PFSK-1 (cell line): ENCODE data around the gene MS4A18. TPM values are rescaled to one million over a fixed set of nuclear protein-coding genes. Genes with fewer than 3 reads are reported as not detected.

ENCODE experiments used
- FOXP2 ChIP-seq: optimal IDR thresholded peaks from 2 replicates; pipeline ENCODE3; 2011; ENCODE audit warnings: borderline replicate concordance, control low read depth, inconsistent platforms; ENCODE audit not compliant: insufficient read depth; ENCODE audit errors: extremely low read length, extremely low read depth
- POLR2AphosphoS5 ChIP-seq: IDR thresholded peaks from 2 replicates; pipeline ENCODE4 v1.6.1; 2012; ENCODE audit warnings: low read depth, mild to moderate bottlenecking, control low read depth, low read length, moderate library complexity
- REST ChIP-seq, 2 experiments: IDR thresholded peaks; 2 replicates each; pipeline versions ENCODE4 v1.6.1 to v1.8.0; 2011 to 2012; ENCODE audit warnings: low read depth in 2 of 2, low read length in 2 of 2, control low read depth in 1 of 2, inconsistent platforms in 1 of 2, mild to moderate bottlenecking in 1 of 2, moderate library complexity in 1 of 2; ENCODE audit not compliant: insufficient read depth in 1 of 2
- SIN3A ChIP-seq: IDR thresholded peaks from 2 replicates; pipeline ENCODE4 v1.6.1; 2012; ENCODE audit warnings: mild to moderate bottlenecking, low read length, moderate library complexity, borderline replicate concordance; ENCODE audit not compliant: insufficient read depth
- TAF1 ChIP-seq: IDR thresholded peaks from 2 replicates; pipeline ENCODE4 v1.6.1; 2012; ENCODE audit warnings: low read length, control low read depth, borderline replicate concordance; ENCODE audit not compliant: insufficient read depth
- polyA plus RNA-seq: library from polyadenylated mRNA; unstranded; fragments of >200 nt; gene quantifications from one replicate; pipeline ENCODE4 v1.2.1, GENCODE V29; 2012; ENCODE audit warnings: low read depth, missing spikeins; ENCODE audit not compliant: insufficient read length

The MS4A18 gene
- not detected for polyA plus RNA-seq

GRCh38 chr11:60724420-60724819, at the start of gene MS4A18:
Gene MS4A18 (plus strand): TSS chr11:60724720.
- TF ChIP-seq SIN3A (no peak), POLR2AphosphoS5 (no peak), TAF1 (no peak)

- TF ChIP-seq FOXP2: no peak
- TF ChIP-seq TAF1: no peak
- TF ChIP-seq POLR2AphosphoS5: no peak
- TF ChIP-seq REST (IDR thresholded peaks at IDR 0.05; ENCODE audit: insufficient read depth in 1 of 2, low read depth in 2 of 2, low read length in 2 of 2): no peak
- no peak for TF ChIP-seq SIN3A
Observed at GRCh38 chr11:60679879-60680278, 44.6 kb upstream of the MS4A18 start.

- TF ChIP-seq FOXP2: no peak
- TF ChIP-seq SIN3A: no peak
- TF ChIP-seq REST (IDR thresholded peaks at IDR 0.05; ENCODE audit: insufficient read depth in 1 of 2, low read depth in 2 of 2, low read length in 2 of 2): no peak
- no peak for TF ChIP-seq TAF1
- no peak for TF ChIP-seq POLR2AphosphoS5
Observed at GRCh38 chr11:60680455-60681119, 43.9 kb upstream of the MS4A18 start.

- TF ChIP-seq REST (IDR thresholded peaks at IDR 0.05; ENCODE audit: insufficient read depth in 1 of 2, low read depth in 2 of 2, low read length in 2 of 2) (no peak), TAF1 (no peak), POLR2AphosphoS5 (no peak), FOXP2 (no peak), SIN3A (no peak)
Observed at GRCh38 chr11:60691661-60692060, 32.9 kb upstream of the MS4A18 start.

- no peak for TF ChIP-seq POLR2AphosphoS5
- no peak for TF ChIP-seq FOXP2
- TF ChIP-seq TAF1: no peak
- TF ChIP-seq SIN3A: no peak
- no peak for TF ChIP-seq REST (IDR thresholded peaks at IDR 0.05; ENCODE audit: insufficient read depth in 1 of 2, low read depth in 2 of 2, low read length in 2 of 2)
Observed at GRCh38 chr11:60699284-60699691, 25.2 kb upstream of the MS4A18 start, which contains the start of gene MS4A8. Gene MS4A8 (plus strand): TSS chr11:60699612. CDS start chr11:60700861, 1,249 bp downstream.
